ENCODE data around the gene ENOPH1.
"Not testable (repeated sequence)": the region's sequence is repeated elsewhere in the genome, so short reads cannot be mapped to it uniquely, and the experiment has no call there.

ENOPH1 gene

GRCh38 chr4:82430193-82430963 lies at the start of gene ENOPH1, which contains the start of gene HNRNPDL:
Gene ENOPH1 (plus strand): TSS chr4:82430590. CDS start chr4:82430830, 240 bp downstream.
Gene HNRNPDL (minus strand): TSS chr4:82430462. CDS start chr4:82429690, 772 bp downstream.
- DNase-seq (ENCODE audit: low spot score): peak; percentile 95

DNA sequence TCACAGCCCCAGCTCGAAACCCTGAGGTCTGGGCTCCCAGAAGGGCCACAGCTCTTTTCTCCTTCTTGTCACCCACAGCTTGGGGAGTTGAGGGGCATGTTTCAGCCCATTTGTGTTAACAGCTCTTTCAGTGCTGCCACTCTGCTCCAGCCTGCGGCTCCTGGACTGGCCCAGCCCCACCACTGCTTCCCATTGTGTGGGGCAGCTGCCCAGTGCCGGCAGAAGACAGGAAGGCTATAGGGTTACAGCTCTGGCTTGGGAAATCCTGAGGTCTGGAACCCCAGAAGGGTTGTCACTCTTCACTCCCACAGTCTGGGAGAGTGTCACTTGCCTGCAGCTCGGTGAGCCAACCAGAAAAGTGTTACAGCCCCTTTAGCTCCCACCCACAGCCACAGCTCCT lies 49.6 kb upstream of the ENOPH1 start:
- no peak for DNase-seq (ENCODE audit: low spot score)

- DNase-seq (ENCODE audit: low spot score): no peak
Observed at GRCh38 chr4:82381235-82381634, 49.2 kb upstream of the ENOPH1 start.

DNA sequence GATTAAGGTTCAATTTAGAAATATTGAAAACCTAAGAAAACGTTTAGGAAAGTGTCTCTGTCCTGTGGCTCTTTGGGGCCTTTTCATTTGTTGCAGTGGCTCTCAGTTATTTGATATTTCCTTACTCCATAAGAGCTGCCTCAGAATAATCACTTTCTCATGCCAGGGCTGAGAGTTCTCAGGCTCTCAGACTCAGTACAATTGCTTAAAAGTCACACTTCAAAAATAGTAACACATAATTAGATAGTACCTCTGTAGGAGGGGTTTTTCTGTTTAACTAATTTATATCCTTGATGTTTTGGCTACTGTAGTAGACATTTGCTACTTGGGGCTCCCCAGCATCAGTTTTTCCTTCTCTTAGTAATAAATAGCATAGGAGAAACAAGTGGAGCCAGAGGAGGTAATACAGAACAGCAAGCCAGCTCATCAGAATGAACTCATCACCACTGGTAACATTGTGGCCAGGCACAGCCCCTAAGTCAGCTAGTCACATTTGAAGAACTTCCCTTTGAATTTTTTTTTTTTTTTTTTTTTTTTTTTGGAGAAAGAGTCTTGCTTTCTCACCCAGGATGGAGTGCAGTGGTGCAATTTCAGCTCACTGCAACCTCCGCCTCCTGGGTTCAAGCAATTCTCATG lies 48.6 kb upstream of the ENOPH1 start:
- no peak for DNase-seq (ENCODE audit: low spot score)

DNA sequence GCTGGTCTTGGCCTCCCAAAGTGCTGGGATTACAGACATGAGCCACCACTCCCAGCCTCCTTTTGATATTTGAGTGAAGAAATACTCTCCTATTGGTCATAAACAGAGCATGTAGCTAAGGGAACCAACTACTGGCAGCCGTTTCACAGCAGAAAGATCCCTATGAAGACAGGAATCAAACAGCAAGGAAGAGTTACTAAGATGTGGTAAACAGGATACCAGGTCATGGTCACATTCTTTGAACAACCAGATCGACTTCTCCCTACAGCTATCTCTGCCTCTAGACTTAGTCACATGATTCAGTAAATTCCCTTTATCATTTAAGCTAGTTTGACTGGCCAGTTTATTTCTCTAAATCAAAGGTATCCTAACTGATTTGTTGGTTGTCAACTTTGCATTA lies 47.6 kb upstream of the ENOPH1 start:
- DNase-seq (ENCODE audit: low spot score): no peak

DNA sequence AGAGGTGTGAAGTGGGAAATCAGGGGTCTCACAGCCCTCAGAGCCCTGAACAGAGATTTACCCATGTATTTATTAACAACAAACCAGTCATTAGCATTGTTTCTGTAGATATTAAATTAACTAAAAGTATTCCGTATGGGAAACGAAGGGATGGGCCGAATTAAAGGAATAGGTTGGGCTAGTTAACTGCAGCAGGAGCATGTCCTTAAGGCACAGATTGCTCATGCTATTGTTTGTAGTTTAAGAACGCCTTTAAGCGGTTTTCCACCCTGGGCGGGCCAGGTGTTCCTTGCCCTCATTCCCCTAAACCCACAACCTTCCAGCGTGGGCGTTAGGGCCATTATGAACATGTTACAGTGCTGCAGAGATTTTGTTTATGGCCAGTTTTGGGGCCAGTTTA lies 44.1 kb upstream of the ENOPH1 start:
- DNase-seq (ENCODE audit: low spot score): not testable (repeated sequence)

DNA sequence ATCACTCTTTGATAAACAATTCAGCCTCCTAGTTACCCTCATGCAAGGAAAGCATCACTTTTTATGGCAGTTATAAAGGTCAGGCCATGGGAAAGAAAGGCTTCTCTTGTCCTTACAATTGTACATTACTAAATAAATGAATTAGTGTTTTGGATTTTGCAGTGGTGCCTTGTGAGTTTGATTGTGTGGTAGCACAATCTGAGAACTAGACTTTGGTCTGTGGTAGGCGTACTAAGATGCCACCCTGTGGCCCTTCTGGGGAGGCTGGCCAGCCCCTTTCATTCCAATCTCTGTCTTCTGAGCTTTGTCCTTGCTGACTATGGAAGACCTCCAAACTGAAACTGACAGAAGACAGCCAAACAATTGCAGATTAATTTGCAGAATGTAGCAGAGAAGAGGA lies 42.0 kb upstream of the ENOPH1 start:
- no peak for DNase-seq (ENCODE audit: low spot score)

- not testable (repeated sequence) for DNase-seq (ENCODE audit: low spot score)
Observed at GRCh38 chr4:82390061-82390460, 40.3 kb upstream of the ENOPH1 start.

GRCh38 chr4:82394896-82395295 lies 35.5 kb upstream of the ENOPH1 start:
- no peak for DNase-seq (ENCODE audit: low spot score)

- no peak for DNase-seq (ENCODE audit: low spot score)
Observed at GRCh38 chr4:82397527-82397926, 32.9 kb upstream of the ENOPH1 start.

GRCh38 chr4:82398263-82398662 lies 32.1 kb upstream of the ENOPH1 start:
- DNase-seq (ENCODE audit: low spot score): no peak

DNA sequence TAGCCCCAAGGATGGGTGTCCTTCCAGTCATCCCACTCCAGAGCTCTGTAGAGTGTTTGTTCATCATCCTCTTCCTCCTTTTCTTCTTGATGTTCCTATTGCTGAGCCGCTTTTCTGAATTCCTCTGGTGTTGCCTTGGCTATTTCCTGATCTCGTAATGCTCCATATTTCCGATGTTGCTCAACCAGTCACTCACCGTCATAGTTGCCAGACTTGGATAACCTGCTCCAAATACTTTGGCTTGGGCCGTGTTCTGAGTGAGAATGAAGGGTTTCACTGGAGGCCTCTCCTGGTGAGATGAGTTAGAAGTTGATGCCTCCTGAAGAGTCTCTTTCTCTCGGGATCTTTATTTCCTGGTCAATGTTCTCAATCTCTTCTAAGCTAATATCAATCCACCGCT lies 28.8 kb upstream of the ENOPH1 start:
- no peak for DNase-seq (ENCODE audit: low spot score)

DNA sequence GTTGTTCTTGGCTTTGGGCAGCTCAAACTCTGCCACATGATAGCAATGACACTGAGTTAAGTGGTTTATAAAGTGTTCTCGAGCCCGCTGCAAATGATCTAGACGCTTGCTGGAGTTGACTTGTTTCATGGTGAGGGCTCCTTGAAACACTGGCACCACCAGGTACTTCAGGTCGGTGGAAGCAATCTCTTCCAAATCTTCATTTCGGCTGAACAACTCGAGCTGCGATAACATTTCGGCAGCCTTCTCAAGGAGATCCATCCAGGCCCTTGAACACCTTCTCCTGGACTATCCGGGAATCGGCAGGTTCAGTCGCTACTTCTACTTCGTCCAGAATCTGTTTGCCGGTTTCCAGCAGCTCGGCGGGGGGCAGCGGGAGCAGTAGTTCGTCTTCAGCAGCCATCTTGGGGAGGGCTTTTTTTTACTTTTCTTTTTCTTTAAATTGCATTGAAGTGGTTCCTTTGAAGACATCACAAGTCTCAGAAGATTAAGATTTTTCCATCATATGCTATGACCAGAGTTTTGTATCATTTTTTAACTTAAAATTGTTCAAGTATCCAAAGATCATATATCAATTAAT lies 28.1 kb upstream of the ENOPH1 start:
- DNase-seq (ENCODE audit: low spot score): no peak

DNA sequence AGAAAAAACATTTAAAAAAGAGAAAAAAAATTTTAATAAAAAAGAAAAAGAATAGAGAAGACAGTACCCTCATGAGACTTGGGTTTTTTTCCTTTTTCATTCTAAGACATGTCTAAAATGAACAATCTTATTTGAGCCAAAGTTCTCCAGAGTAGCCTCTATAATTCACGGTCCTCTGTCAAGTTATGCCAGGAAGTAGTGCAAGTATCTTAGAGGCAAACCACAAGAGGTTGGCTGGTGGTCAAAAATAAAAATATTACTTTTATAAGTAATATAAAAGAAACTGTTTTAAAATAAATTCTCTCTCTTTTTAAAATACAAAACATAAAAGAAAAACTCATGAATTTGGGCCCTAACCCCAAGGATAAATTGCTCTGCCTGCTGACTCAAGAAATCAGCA lies 26.7 kb upstream of the ENOPH1 start:
- no peak for DNase-seq (ENCODE audit: low spot score)

DNA sequence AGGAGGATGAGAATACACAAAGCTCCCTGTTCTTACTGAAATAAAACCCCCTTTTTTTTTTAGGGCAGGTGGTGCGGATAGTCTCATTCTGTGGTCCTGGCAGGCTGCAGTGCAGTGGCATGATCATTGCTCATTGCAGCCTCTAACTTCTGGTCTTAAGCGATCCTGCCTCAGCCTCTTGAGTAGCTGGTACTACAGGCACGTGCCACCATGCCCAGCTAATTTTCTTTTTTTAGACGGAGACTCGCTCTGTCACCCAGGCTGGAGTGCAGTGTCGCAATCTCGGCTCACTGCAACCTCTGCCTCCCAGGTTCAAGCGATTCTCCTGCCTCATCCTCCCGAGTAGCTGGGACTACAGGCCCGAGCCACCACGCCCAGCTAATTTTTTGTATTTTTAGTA lies 15.3 kb upstream of the ENOPH1 start:
- DNase-seq (ENCODE audit: low spot score): not testable (repeated sequence)

GRCh38 chr4:82415922-82416365 lies 14.4 kb upstream of the ENOPH1 start:
- no peak for DNase-seq (ENCODE audit: low spot score)

- no peak for DNase-seq (ENCODE audit: low spot score)
Observed at GRCh38 chr4:82419451-82419850, 10.9 kb upstream of the ENOPH1 start.

- DNase-seq (ENCODE audit: low spot score): no peak
Observed at GRCh38 chr4:82421796-82422560, 8.4 kb upstream of the ENOPH1 start.

DNA sequence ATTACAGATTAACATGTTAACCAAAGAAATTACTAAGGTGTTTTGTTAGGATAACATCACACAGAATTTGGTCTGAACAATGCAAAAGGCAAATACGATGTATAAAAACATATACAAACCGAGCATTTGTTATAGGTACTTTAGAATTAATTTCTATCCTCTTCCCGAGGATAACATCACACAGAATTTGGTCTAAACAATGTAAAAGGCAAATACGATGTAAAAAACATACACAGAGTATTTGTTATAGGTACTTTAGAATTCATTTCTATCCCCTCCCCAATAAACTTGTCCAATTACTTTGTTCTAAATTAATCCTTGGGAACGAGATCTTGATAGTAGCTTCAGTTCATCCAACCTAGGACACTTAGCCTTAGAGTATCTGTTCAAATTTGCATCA lies 7.8 kb upstream of the ENOPH1 start:
- no peak for DNase-seq (ENCODE audit: low spot score)

DNA sequence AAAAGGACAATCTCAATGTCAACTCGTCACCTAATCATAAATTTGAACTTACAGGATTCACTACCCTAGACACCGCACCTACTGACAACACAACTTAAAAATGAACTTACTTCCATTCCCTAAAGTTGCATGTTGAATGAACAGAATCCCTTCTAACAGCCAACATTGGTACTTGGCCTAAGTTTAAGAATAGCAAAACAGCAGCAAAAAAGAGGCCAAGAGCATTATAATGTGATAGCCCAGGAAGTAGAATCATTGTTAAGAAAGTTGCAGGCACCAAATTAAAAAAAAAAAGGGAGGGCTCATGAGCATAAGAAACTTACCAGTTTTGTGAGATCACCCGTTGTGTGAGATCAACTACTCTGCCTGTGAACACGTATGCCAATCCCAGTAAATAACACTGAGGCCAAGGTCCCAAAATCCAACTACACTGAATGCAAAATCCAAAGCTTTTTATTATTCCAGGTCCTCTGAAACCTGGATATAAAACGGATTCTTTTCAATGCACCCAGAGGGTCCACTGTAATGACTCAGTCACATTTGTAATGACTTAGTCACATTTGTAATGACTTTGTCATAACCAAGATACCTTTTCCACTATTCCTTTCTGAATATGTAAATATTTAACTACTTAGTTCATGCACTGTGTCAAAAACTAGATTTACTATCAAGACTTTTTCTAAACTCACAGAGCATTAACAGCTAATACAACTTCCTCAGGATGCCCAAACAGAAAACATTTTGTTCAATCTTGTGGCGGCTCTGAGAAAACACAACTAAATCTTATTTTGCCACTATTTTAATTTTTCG lies 6.9 kb upstream of the ENOPH1 start:
- peak; percentile 48 for DNase-seq (ENCODE audit: low spot score)

DNA sequence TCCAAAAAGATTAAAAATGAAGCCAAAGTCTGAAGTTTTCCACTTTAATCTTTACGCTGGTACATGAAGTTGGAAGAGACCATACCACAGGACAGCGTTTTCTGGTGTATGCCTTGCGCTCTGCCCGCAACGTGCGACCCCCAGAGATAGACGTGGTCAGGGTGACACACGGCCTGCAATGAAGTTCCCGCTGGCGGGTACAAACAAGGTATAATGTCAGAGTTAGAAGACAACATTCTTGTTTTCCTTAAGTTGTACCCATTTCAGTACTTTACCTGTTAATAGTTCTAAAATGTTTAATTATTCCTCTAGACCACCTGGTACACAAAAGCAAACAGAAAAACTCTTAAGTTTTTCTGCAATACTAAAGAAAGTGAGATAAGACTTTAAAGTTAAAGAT lies 4.9 kb upstream of the ENOPH1 start:
- no peak for DNase-seq (ENCODE audit: low spot score)

Measured in AG08395 (cell line).